Measurements from ENCODE around the gene XBP1. TPM values are rescaled to one million over a fixed set of nuclear protein-coding genes. Genes with fewer than 3 reads are reported as not detected.

XBP1 gene
- total and polyA plus RNA-seq, 2 of the 13 experiments (the other 11 are each of a cell fraction or from before 2014, with no cell fraction given) = 416 to 427 TPM

GRCh38 chr22:28801845-28802594 lies 1.7 kb upstream of the XBP1 start (continued):
- TF ChIP-seq MLXIP (CRISPR knock-in tag; IDR thresholded peaks at IDR 0.05; ENCODE audit: borderline replicate concordance) (peak; percentile 88), MYC (CRISPR knock-in tag; IDR thresholded peaks at IDR 0.05; ENCODE audit: borderline replicate concordance) (peak; percentile 87), ZFP36 (IDR thresholded peaks at IDR 0.05; ENCODE audit: borderline replicate concordance, low read depth, low read length, partially characterized antibody) (no peak), SOX5 (CRISPR knock-in tag; IDR thresholded peaks at IDR 0.05; ENCODE audit: borderline replicate concordance) (peak; percentile 69; the same call in 1 of the 2 replicates), ZSCAN5A (CRISPR knock-in tag; IDR thresholded peaks at IDR 0.05; ENCODE audit: borderline replicate concordance) (peak; percentile 59; the same call in 1 of the 2 replicates), ATF7-NPFF (CRISPR knock-in tag; IDR thresholded peaks at IDR 0.05; ENCODE audit: low read depth) (peak; percentile 34; the same call in 1 of the 2 replicates), TFDP1 (CRISPR knock-in tag; IDR thresholded peaks at IDR 0.05; ENCODE audit: borderline replicate concordance) (peak; percentile 88; the same call in 1 of the 2 replicates), CEBPB (IDR thresholded peaks at IDR 0.05; ENCODE audit: borderline replicate concordance, low read depth, low read length) (no peak), DZIP1 (CRISPR knock-in tag; IDR thresholded peaks at IDR 0.05) (no peak), E2F2 (CRISPR knock-in tag; IDR thresholded peaks at IDR 0.05; ENCODE audit: borderline replicate concordance) (no peak), ZFY (CRISPR knock-in tag; IDR thresholded peaks at IDR 0.05) (peak; percentile 61; the same call in 1 of the 2 replicates), HOMEZ (CRISPR knock-in tag; IDR thresholded peaks at IDR 0.05; ENCODE audit: low read depth) (peak; percentile 49; the same call in 1 of the 2 replicates), SKIL (CRISPR knock-in tag; IDR thresholded peaks at IDR 0.05; ENCODE audit: borderline replicate concordance) (no peak)

Measured in HepG2 (cell line).